Activated T-cell treated with anti-CD3 and anti-CD28 coated beads, Interleukin-2, amount 50 U/mL, for 72 hours (primary cell): ENCODE data around the gene DMRT3. TPM values are rescaled to one million over a fixed set of nuclear protein-coding genes. Genes with fewer than 3 reads are reported as not detected.
A peak's percentile ranks its signal among the peaks of the same experiment; 100 is the strongest.

Experiments used
- ATAC-seq, 2 donors: fragments of 150-1000 bp; cut with Tn5 transposase; replicated peaks in 1 of 2; 2 replicates each; pipeline ENCODE4 v1.10.0; 2021; ENCODE audit warnings: moderate library complexity in 2 of 2, mild to moderate bottlenecking in 1 of 2
- DNase-seq, 2 donors: peaks; one replicate each; pipeline ENCODE4 v3.0.0; 2021 to 2022; ENCODE audit warnings: mixed read lengths in 1 of 2
- H3K27ac Mint-ChIP-seq: one replicate; pipeline ENCODE4 v1.8.0; 2022; ENCODE audit warnings: mild to moderate bottlenecking, moderate library complexity, mixed read lengths
- H3K27me3 Mint-ChIP-seq: one replicate; pipeline ENCODE4 v1.8.0; 2022; ENCODE audit warnings: low read depth, mixed read lengths
- H3K36me3 Mint-ChIP-seq, 2 donors: one replicate each; pipeline ENCODE4 v1.8.0; 2022; ENCODE audit warnings: mixed read lengths in 2 of 2, mild to moderate bottlenecking in 1 of 2; ENCODE audit not compliant: insufficient read depth in 2 of 2
- H3K4me1 Mint-ChIP-seq: one replicate; pipeline ENCODE4 v1.8.0; 2022; ENCODE audit warnings: low read depth, mixed read lengths
- H3K4me3 Mint-ChIP-seq, 2 donors: one replicate each; pipeline ENCODE4 v1.8.0; 2022; ENCODE audit warnings: mild to moderate bottlenecking in 2 of 2, mixed read lengths in 2 of 2, moderate library complexity in 2 of 2
- H3K9me3 Mint-ChIP-seq, 2 donors: one replicate each; pipeline ENCODE4 v1.8.0; 2022; ENCODE audit warnings: mixed read lengths in 2 of 2
- total RNA-seq, 2 donors: library from RNA; stranded (reverse); gene quantifications; one replicate each; pipeline ENCODE4 v1.2.3, GENCODE V29; 2022

Gene DMRT3
- total RNA-seq, 2 donors from 2014 or later = not detected

GRCh38 chr9:974031-974995, 2.1 kb upstream of the DMRT3 start:
- Mint-ChIP-seq H3K4me1 (peaks cover 31% of the 10 kb centered on the region), H3K36me3 (peaks cover 0 to 10% of the 10 kb centered on the region in 2 donors), H3K4me3 (peak overlapping the region; percentile 17 to 43), H3K27me3 (peaks cover 68% of the 10 kb centered on the region), H3K9me3 (no peaks in the 10 kb centered on the region), H3K27ac (no peak overlapping the region)
- ATAC-seq (no peak), DNase-seq (no peak)

- H3K27ac Mint-ChIP-seq = no peak overlapping the region
- peaks cover 68% of the 10 kb centered on the region for H3K27me3 Mint-ChIP-seq
- ATAC-seq (no peak), DNase-seq (peak in 1 of 2 donors; percentile 5)
- peak overlapping the region in 1 of 2 donors; percentile 68 for H3K4me3 Mint-ChIP-seq
- peaks cover 25% of the 10 kb centered on the region for H3K4me1 Mint-ChIP-seq
- peaks cover 0 to 10% of the 10 kb centered on the region in 2 donors for H3K36me3 Mint-ChIP-seq
- no peaks in the 10 kb centered on the region for H3K9me3 Mint-ChIP-seq
Observed at GRCh38 chr9:974996-975739, 1.3 kb upstream of the DMRT3 start.

GRCh38 chr9:975740-976257, 656 bp upstream of the DMRT3 start:
- DNase-seq = no peak
- no peaks in the 10 kb centered on the region for H3K9me3 Mint-ChIP-seq
- H3K27me3 Mint-ChIP-seq = peaks cover 71% of the 10 kb centered on the region
- no peak for ATAC-seq
- H3K4me3 Mint-ChIP-seq = peak overlapping the region; percentile 54 to 68
- H3K4me1 Mint-ChIP-seq = peaks cover 25% of the 10 kb centered on the region
- H3K36me3 Mint-ChIP-seq = peaks cover 0 to 8% of the 10 kb centered on the region in 2 donors
- no peak overlapping the region for H3K27ac Mint-ChIP-seq

- Mint-ChIP-seq H3K27me3 (peaks cover 85% of the 10 kb centered on the region), H3K27ac (no peak overlapping the region), H3K4me1 (peaks cover 24% of the 10 kb centered on the region), H3K36me3 (peaks cover 0 to 9% of the 10 kb centered on the region in 2 donors), H3K9me3 (no peaks in the 10 kb centered on the region), H3K4me3 (peak overlapping the region in 1 of 2 donors; percentile 48)
- peak in 1 of 2 donors; percentile 15 for DNase-seq
- ATAC-seq = peak; percentile 31 to 42
Observed at GRCh38 chr9:976943-977837, 735 bp downstream of the DMRT3 start.

DNA sequence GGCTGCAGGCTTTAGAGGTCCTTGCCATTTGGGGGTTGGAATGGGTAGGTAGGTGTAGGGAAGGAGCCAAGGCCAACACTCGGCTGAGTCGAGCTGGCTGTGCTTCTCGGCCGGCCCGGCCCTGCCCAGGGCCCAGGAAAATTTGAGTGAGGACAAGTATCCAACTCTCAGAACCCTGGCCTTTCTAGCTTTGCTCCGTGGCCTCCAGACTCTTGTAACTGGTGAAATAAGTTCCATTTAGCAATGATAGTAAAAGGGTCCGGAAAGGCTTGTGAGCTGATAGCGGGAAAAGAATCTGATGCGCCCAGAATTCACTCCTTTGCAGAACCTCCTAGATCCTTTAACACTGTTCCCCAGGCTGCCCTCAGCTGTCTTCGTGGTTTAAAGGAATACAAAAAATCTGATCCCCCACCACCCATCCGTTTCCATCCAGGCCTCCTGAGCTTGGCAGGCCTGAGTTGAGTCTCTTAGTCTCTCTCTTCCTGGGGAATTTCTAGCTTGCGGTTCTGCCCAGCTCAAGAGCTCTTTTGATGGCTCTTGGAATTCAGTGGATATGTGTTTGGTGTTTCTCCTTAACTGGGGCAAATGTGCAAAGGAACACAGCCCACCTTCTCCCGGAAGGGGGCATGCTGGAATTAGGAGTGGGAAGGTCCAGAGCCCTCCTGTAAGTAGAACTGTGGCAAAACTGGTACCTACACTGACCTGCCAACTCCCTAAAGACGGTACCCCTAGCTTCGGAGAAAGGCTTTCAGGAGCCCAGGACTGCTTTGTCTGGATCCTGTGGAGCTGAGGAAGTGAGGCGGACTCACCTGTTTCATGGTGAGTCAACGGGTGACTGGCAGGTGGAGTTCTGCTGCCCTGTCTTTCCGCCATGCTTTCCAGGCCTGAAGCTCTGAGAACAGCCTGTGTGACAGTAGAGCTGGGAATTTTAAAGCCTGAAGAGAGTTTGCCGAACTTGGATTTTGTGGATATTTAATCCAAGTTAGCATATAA, 1.7 kb downstream of the DMRT3 start:
- Mint-ChIP-seq H3K9me3 (no peaks in the 10 kb centered on the region), H3K36me3 (peaks cover 0 to 8% of the 10 kb centered on the region in 2 donors), H3K4me1 (peaks cover 19% of the 10 kb centered on the region), H3K27ac (peak overlapping the region; percentile 27), H3K4me3 (peak overlapping the region in 1 of 2 donors; percentile 35), H3K27me3 (peaks cover 91% of the 10 kb centered on the region)
- ATAC-seq = no peak
- no peak for DNase-seq

DNA sequence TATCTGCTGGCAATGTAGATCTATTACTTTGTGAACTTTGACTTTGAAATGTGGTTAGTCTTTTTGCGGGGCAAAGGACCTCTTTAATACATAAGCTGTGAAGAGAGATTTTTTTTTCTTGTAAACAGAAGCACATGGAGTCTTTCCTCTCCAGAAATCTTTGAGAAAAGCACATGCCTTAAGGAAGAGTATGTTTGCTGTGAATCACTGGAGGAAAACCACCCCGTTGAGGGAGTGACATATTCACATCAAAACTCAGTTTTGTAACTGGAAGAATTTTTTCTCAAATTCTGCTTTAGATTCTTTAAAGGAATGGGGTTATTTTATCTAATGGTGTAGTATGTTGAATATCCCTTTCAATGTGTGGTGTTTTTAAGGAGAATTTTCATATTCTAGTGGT, 3.5 kb downstream of the DMRT3 start:
- Mint-ChIP-seq H3K27ac (no peak overlapping the region), H3K9me3 (no peaks in the 10 kb centered on the region), H3K36me3 (peaks cover 0 to 3% of the 10 kb centered on the region in 2 donors), H3K27me3 (peaks cover 85% of the 10 kb centered on the region), H3K4me1 (peaks cover 5% of the 10 kb centered on the region), H3K4me3 (no peak overlapping the region)
- ATAC-seq (no peak), DNase-seq (no peak)

- ATAC-seq (no peak), DNase-seq (no peak)
- H3K27me3 Mint-ChIP-seq = peaks cover 85% of the 10 kb centered on the region
- no peak overlapping the region for H3K4me3 Mint-ChIP-seq
- no peak overlapping the region for H3K27ac Mint-ChIP-seq
- H3K36me3 Mint-ChIP-seq = peaks cover 0 to 3% of the 10 kb centered on the region in 2 donors
- peaks cover 5% of the 10 kb centered on the region for H3K4me1 Mint-ChIP-seq
- H3K9me3 Mint-ChIP-seq = no peaks in the 10 kb centered on the region
Observed at GRCh38 chr9:980640-981039, 4.2 kb downstream of the DMRT3 start.

- no peak overlapping the region for H3K27ac Mint-ChIP-seq
- H3K36me3 Mint-ChIP-seq = peaks cover 0 to 1% of the 10 kb centered on the region in 2 donors
- no peak for ATAC-seq
- peaks cover 82% of the 10 kb centered on the region for H3K27me3 Mint-ChIP-seq
- no peak overlapping the region for H3K4me3 Mint-ChIP-seq
- no peaks in the 10 kb centered on the region for H3K9me3 Mint-ChIP-seq
- H3K4me1 Mint-ChIP-seq = peaks cover 5% of the 10 kb centered on the region
- DNase-seq = no peak
Observed at GRCh38 chr9:981491-981898, 5.0 kb downstream of the DMRT3 start.

GRCh38 chr9:982394-983230, 6.2 kb downstream of the DMRT3 start:
- H3K36me3 Mint-ChIP-seq = peaks cover 0 to 1% of the 10 kb centered on the region in 2 donors

GRCh38 chr9:994005-994404, 17.6 kb downstream of the DMRT3 start:
- DNase-seq = no peak
- no peaks in the 10 kb centered on the region for H3K36me3 Mint-ChIP-seq
- H3K27ac Mint-ChIP-seq = no peak overlapping the region
- ATAC-seq = peak; percentile 23 to 31
- peaks cover 6% of the 10 kb centered on the region for H3K4me1 Mint-ChIP-seq
- no peak overlapping the region for H3K4me3 Mint-ChIP-seq
- no peaks in the 10 kb centered on the region for H3K9me3 Mint-ChIP-seq
- H3K27me3 Mint-ChIP-seq = peaks cover 34% of the 10 kb centered on the region

More at GRCh38 chr9:982394-983230, 6.2 kb downstream of the DMRT3 start:
- Mint-ChIP-seq H3K4me1 (peaks cover 5% of the 10 kb centered on the region), H3K9me3 (no peaks in the 10 kb centered on the region), H3K27me3 (peaks cover 88% of the 10 kb centered on the region), H3K4me3 (no peak overlapping the region), H3K27ac (no peak overlapping the region)
- no peak for DNase-seq
- ATAC-seq = peak; percentile 52 to 58

- DNase-seq = no peak
- Mint-ChIP-seq H3K36me3 (no peaks in the 10 kb centered on the region), H3K27me3 (peaks cover 27% of the 10 kb centered on the region), H3K9me3 (no peaks in the 10 kb centered on the region), H3K27ac (no peak overlapping the region), H3K4me1 (peaks cover 6% of the 10 kb centered on the region), H3K4me3 (no peak overlapping the region)
- no peak for ATAC-seq
Observed at GRCh38 chr9:995192-995591, 18.7 kb downstream of the DMRT3 start.
